Stomach (tissue), 4 donors: ENCODE data around the gene CRTC1.

Source experiments
- CTCF ChIP-seq, 7 experiments: fragments of 450-650 bp in 4 of 7; fragments of 200-600 bp in 3 of 7; sonication (generic) in 3 of 7; IDR thresholded peaks; one replicate each; pipeline ENCODE4 v1.5.1; 2016 to 2019; ENCODE audit warnings: antibody characterized with exemption in 7 of 7, control low read depth in 2 of 7, mild to moderate bottlenecking in 1 of 7
- EP300 ChIP-seq: sonication (generic); formaldehyde crosslinking; IDR thresholded peaks from one replicate; pipeline ENCODE4 v1.6.1; 2017; ENCODE audit warnings: antibody characterized with exemption
- POLR2A ChIP-seq, 4 donors: fragments of 450-650 bp; IDR thresholded peaks; one replicate each; pipeline ENCODE4 v1.6.1; 2016; ENCODE audit warnings: antibody characterized with exemption in 4 of 4, control low read depth in 2 of 4, mild to moderate bottlenecking in 1 of 4, moderate library complexity in 1 of 4
- POLR2AphosphoS5 ChIP-seq, 3 donors: sonication (generic); formaldehyde crosslinking; IDR thresholded peaks; one replicate each; pipeline ENCODE4 v1.6.1; 2016; ENCODE audit warnings: antibody characterized with exemption in 3 of 3

DNA sequence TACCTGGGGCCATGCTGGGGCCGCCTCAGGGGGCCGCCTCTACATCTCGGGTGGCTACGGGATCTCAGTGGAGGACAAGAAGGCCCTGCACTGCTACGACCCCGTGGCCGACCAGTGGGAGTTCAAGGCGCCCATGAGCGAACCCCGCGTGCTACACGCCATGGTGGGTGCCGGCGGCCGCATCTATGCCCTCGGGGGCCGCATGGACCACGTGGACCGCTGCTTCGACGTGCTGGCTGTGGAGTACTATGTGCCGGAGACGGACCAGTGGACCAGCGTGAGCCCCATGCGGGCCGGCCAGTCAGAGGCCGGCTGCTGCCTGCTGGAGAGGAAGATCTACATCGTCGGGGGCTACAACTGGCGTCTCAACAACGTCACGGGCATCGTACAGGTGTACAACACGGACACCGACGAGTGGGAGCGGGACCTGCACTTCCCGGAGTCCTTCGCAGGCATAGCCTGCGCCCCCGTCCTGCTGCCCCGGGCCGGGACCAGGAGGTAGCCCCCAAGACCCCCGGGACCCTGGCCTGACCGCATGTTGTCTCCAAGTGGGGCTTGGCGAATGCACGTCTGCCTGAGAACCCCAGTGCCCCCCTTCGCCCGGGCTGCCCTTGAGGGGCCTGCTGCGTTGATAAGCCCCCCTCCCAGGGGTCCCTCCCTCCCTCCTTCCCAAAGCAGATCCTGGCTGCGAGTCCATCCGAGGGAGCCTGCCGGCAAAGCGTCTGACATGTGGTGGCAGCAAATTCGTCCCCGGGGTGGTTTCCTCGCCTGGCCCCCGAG lies 14.5 kb upstream of the CRTC1 start:
- TF ChIP-seq CTCF (IDR thresholded peaks at IDR 0.05) (no peak), EP300 (no peak), POLR2AphosphoS5 (IDR thresholded peaks at IDR 0.05) (no peak), POLR2A (IDR thresholded peaks at IDR 0.05) (no peak)
